ENCODE data around the gene QSOX1.

DNA sequence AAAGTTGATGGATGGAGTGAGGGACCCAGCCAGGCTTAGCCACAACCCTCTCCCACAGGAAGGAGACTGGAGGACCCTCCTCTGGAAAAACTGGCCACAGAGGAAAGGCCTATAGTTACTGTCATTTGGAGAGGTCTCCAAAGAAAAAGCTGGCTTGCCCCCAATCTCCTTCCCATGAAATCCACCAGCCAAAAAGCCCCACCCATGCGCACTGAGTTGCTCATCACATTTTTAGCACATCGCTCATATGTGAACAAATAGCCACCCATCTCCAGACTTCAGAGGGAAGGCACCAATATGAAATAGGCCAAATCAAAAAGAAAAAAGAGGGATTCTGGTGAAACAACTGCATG is 36.9 kb upstream of the QSOX1 start:
- TF ChIP-seq, protein P1, sequence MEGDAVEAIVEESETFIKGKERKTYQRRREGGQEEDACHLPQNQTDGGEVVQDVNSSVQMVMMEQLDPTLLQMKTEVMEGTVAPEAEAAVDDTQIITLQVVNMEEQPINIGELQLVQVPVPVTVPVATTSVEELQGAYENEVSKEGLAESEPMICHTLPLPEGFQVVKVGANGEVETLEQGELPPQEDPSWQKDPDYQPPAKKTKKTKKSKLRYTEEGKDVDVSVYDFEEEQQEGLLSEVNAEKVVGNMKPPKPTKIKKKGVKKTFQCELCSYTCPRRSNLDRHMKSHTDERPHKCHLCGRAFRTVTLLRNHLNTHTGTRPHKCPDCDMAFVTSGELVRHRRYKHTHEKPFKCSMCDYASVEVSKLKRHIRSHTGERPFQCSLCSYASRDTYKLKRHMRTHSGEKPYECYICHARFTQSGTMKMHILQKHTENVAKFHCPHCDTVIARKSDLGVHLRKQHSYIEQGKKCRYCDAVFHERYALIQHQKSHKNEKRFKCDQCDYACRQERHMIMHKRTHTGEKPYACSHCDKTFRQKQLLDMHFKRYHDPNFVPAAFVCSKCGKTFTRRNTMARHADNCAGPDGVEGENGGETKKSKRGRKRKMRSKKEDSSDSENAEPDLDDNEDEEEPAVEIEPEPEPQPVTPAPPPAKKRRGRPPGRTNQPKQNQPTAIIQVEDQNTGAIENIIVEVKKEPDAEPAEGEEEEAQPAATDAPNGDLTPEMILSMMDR (IDR thresholded peaks at IDR 0.05; ENCODE audit: poor library complexity) = no peak
- no peak for TF ChIP-seq EZH2 (IDR thresholded peaks at IDR 0.05; ENCODE audit: borderline replicate concordance)

Measured in hepatocyte (in vitro differentiated cells).